T47D (cell line): ENCODE results near the gene SRGAP1.
A peak's percentile ranks its signal among the peaks of the same experiment; 100 is the strongest.

ENCODE experiments used
- DNase-seq, 2 experiments: peaks; one replicate each; pipeline versions ENCODE4 v3.0.0 to v3.0.0-alpha.2; 2011 to 2012; ENCODE audit warnings: low read depth in 1 of 2, low spot score in 1 of 2
- JUND ChIP-seq: IDR thresholded peaks from 2 replicates; pipeline ENCODE4 v1.6.1; 2012; ENCODE audit warnings: low read depth
- in situ Hi-C: cut with HindIII; loops from 2 replicates; pipeline ENCODE4 v1.10.0; 2016; ENCODE audit warnings: low sequenced_read_pairs, low pct_unique_long_range_greater_than_20kb

SRGAP1 gene

DNA sequence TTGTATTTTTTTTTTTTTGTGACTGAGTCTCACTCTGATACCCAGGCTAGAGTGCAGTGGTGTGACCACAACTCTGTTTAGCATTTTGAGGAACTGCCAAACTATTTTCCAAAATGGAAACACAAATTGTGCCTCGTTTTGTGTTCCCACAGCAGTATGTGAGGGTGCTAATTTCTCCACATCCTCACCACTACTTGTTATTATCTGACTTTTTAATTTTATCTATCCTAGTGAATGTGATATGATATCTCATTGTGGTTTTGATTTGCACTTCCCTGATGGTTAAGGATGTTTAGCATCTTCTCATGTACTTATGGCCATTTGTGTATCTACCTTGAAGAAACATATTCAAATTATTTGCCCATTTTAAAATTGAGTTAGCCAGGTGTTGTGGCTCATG, 62.4 kb downstream of the SRGAP1 start:
- no peak for TF ChIP-seq JUND
- in situ Hi-C loops = no loop called here

DNA sequence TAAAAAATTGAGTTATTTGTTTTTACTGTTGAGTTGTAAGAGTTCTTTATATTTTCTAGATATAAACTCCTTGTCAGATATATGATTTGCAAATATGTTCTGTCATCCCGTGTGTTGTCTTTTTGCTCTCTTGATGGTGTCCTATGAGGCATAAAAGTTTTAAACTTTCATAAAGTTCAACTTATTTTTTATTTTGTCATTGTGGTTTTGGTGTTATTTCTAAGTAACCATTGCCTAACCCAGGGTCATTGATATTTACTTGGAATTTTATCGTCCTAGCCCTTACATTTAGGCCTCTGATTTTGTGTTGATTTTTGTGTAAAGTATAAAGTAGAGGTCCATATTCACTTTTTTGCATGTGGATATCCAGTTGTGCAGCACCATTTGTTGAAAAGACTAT, 63.1 kb downstream of the SRGAP1 start:
- no peak for DNase-seq
- in situ Hi-C loops = no loop called here
- no peak for TF ChIP-seq JUND

More for the DNA sequence above, 62.4 kb downstream of the SRGAP1 start:
- DNase-seq = no peak

DNA sequence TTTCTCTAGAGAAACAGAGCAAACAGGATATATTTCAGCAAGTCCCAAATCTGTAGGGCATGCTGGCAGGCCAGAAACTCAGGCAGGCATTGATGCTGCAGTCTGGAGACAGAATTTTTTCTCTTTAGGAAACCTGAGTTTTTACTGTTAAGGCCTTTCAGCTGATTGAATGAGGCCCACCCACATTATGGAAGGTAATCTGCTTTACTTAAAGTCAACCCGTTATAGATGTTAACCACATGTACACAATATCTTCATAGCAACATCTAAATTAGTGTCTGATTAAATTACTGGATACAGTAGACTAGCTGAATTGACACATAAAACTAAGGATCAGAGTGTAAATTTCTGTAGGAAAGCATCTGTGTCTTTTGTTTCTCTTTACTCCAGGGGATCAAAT, 65.2 kb downstream of the SRGAP1 start:
- in situ Hi-C loops = no loop called here
- no peak for DNase-seq
- no peak for TF ChIP-seq JUND

DNA sequence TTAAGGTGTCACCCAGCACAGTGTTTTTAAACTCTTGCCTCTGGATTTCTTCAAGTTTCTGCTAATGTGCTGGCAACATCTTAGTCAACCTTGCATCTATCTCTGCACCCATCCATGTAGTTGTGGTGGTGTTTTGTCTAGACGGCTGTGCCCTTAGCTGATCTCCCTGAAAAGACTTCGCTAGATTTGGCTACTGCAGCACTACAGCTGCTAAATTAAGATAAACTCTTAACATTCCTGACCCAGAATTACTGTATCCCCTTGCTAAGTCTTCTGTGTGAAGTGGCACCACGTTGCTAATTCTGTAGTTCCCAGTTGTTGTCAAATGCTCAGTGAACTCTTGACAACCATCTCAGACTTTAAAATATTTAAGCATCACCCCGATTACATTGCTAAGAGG, 66.8 kb downstream of the SRGAP1 start:
- in situ Hi-C loops = no loop called here
- no peak for DNase-seq
- TF ChIP-seq JUND = no peak

DNA sequence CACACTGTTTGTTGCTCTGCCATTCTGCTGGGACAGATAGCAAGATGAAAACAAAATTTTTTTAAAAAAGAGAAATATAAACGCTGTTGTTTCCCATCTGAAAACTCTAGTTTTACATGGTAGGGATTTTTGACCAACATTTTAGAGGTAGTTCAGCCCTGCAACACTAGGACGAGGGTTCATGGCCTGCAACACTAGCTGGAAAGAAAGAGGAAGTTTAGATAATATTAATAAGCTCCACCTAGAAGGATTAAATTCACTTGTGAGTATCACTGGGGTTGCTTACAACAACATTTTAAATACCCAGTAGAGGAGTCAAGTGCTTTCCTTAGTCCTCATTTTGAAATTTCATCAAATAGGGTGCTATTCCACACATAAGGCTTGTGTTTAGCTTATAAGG, 68.2 kb downstream of the SRGAP1 start:
- in situ Hi-C loops = no loop called here
- DNase-seq = no peak
- no peak for TF ChIP-seq JUND

DNA sequence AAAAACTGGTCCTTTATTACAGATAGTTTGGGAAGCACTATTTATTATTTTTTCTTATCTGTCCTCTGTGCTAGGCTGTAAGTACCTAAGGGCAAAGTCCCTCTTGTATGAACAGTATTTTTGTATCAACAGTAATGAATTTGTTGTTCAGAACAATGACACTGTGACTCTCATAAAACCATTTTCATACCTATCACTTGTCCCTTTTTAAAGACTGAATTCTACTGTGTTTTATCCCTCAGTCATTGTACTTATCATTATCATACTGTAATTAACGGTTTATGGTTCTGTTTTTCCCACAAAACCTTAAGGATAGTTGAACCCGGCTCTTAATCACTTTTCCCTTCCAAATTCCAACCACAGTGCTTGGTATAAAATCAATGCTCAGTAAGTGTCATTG, 69.4 kb downstream of the SRGAP1 start:
- no peak for DNase-seq
- no peak for TF ChIP-seq JUND
- in situ Hi-C loops = no loop called here

DNA sequence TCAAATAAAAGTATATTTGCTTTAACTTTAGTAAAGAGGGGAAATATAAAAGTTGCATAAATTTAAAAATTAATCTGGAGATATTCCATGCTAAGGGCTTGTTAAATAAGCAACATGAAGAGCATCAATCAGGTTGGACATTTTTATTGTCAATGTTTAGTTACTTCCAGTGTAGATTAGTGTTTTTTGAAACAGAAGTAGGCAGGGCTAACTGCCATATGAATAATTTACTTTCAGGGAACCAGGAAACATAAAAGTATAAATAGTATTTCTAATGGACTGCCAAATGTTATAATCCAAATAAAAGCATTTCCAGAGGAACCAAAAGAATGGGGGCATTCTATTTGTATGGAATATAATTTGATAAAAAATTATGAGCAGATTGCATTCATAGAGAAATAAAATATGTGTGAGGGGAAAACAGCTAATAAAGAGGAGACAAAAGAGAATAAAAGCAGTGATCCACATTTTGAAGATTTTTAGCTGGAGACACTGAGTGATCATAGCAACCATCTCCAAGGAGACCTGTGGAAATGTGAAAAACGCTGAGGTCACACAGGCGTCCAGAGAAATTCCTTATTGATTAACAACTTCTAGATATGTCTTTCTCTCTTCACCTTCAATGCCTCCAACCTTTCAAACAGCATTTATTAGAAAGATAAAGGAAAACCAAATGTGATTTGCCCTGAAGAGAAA, 70.8 kb downstream of the SRGAP1 start:
- DNase-seq = no peak
- TF ChIP-seq JUND = no peak
- in situ Hi-C loops = no loop called here

DNA sequence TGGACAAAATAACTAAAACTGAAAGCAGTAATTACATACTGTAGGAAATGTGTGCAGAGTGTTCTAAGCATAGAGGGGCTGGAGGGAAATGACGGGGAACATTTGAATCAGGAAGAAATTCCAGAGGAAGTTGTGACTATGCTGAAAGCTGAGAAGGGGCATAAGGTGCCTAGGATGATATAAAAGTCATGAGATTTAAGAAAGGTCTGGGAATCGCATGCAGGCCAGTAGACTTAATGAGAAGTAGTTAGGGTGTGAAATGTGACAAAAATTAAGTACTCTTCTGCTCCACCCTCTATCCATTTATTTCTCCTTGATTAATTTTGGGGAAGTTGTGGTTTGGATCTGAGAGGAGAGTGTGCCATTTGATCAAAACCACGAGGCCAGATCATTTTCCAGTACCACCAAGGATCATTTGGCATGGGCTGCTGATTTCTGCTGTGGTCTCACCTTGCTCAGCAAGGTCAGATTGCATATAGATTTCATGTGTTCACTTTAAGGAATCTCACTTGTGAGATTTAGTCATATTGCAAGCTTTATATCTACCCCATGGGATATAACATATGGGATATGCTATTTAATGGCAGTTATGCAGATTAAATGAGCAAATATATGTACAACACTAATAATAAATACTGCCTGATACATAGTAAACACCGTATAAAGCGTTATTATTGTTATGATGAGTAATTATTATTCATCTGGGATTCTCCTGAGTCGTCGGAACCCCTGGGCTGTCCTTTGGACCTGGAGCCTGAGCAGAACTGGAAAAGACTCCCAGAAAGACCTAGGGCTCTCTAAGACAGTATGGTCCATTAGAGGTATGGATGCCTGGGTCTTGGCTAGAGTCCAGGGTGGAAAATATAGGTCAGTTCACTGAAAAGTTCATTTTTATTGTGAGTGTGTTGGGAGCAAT, 72.3 kb downstream of the SRGAP1 start:
- DNase-seq = no peak
- in situ Hi-C loops = no loop called here
- no peak for TF ChIP-seq JUND

DNA sequence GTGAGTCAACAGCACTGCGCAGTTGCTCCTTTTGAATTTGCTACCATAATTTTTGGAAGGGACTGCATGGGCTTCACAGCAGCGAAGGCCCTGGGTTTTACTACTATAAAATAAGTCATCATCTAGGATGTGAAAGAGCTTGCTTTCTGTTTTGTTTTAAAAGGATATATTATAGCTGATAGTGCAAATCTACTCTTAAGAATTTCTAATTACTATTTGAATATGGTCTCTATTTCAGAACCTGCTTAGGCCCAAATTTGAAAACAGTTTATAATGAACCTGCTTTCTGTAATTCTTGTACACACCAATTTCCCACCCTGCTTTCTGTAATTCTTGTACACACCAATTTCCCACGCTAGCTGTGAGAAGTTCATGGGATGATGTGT, 73.0 kb downstream of the SRGAP1 start:
- in situ Hi-C loops = no loop called here
- no peak for DNase-seq
- TF ChIP-seq JUND = no peak

DNA sequence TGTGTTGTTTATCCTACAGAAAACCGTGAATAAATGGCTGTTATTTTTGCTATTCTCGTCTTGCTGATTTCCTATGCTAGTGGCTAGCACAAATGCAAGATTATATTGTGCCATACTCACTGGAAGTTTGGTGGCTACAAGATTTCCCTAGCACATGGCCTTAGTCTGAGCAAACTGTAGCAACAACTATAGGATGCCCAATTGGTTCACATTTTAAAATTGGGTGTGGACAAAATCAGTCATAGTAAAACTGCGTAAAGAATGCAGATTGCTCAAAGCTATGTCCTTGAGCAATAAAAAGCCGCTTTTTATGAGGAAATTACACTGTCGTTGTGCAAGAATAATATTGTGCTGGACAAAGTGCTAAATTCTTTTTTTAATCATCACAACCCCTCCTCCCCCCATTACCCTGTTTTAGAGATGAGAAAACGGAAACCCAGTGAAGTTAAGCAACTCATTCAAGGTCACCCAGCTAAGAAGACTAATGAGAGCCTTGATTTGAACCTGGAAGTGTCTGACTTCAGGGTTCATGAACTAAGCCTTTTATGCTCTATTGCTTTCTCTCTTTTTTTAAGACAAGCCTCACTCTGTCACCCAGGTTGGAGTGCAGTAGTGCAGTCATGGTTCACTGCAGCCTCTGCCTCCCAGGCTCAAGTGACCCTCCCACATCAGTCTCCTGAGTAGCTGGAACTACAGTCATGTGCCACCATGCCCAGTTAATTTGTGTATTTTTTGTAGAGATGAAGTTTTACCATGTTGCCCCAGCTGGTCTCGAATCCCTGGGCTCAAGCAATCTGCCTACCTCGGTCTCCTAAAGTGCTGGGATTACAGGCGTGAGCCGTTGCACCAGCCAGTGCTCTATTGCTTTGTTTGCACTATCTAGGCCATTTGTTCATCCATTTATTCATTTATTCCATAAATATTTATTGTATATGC, 73.6 kb downstream of the SRGAP1 start:
- no peak for TF ChIP-seq JUND
- peak in 1 of 2 experiments; percentile 41 for DNase-seq
- in situ Hi-C loops = no loop called here

DNA sequence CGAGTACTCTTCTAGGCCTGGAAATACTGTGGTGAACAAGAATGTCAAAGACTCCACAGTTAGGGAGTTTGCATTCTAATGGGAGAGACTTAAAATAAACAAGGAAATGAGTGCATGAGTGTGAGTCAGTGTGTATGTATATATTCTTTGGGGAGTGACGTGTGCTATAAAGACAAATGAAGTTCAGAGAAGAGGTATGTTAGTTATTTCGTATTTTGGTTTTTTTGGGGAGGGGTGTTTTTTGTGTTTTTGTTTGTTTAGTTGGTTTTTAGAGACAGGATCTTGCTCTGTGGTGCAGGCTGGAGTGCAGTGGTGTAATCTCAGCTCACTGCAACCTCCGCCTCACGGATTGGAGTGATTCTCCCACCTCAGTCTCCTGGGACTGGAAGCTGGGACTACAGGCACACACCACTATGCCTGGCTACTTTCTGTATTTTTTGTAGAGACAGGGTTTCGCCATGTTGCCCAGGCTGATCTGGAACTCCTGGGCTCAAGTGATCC, 74.3 kb downstream of the SRGAP1 start:
- no peak for TF ChIP-seq JUND
- in situ Hi-C loops = no loop called here
- peak; percentile 42 to 71 for DNase-seq

DNA sequence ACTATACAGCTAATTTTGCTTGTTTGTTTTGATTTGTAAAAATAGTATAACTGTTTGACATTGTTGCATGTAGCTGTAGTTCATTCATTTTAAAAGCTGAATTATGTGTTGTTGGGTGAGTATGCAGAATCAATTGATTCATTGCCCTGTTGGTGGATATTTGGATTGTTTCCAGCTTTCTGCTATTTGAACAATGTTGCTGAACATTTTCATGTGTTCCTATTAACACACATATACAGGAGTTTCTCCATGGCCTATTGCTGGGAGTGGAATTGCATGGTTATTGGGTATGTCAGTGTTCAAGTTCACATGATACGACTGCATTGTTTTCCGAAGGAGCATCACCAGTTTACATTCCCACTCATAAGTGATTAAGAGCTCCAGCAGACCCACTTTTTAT, 75.3 kb downstream of the SRGAP1 start:
- in situ Hi-C loops = no loop called here
- no peak for DNase-seq
- no peak for TF ChIP-seq JUND

DNA sequence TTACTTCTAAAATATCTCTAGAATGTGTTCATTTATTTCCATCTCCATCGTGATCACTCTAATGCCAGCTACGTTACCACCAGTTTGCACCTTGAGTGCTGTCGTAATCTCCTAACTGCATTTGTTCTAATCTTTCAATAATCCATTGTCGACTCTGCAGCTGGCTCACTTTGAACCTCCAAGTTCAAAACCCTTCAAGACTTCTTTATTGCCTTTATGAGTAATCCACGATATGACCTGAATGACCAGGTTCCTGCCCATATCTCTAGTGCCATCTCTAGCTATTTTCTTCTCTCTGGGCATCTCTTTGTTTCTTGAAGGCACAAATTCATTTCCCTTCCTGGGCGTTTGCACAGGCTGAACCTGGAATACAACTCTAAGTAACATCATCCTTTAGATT, 76.7 kb downstream of the SRGAP1 start:
- no peak for DNase-seq
- no peak for TF ChIP-seq JUND
- in situ Hi-C loops = no loop called here
